ENCODE results near the gene CABS1.

CABS1 gene

GRCh38 chr4:70326052-70326451 lies 8.7 kb upstream of the CABS1 start:
- Histone ChIP-seq H3K9ac (ENCODE audit: low read depth, low read length, poor library complexity, severe bottlenecking) (no peak overlapping the region), H4K20me1 (ENCODE audit: insufficient read depth, low read length, poor library complexity, severe bottlenecking) (no peaks in the 10 kb centered on the region), H3K4me2 (ENCODE audit: low read depth, low read length, poor library complexity, severe bottlenecking) (no peak overlapping the region), H3K9me2 (replicated peaks; ENCODE audit: low read depth, low read length) (no peaks in the 10 kb centered on the region), H3K9me3 (ENCODE audit: insufficient read depth, low read depth, low read length) (no peaks in the 10 kb centered on the region), H3K4me1 (ENCODE audit: insufficient read depth, low read length, poor library complexity, severe bottlenecking) (no peaks in the 10 kb centered on the region), H3K4me3 (ENCODE audit: low read length, poor library complexity, severe bottlenecking) (no peak overlapping the region), H2AFZ (ENCODE audit: low read length) (no peak overlapping the region), H3K36me3 (ENCODE audit: insufficient read depth, low read length) (no peaks in the 10 kb centered on the region), H3F3A (ENCODE audit: low read depth) (no peaks in the 10 kb centered on the region), H3K27me3 (ENCODE audit: insufficient read depth, low read length, poor library complexity, severe bottlenecking) (no peaks in the 10 kb centered on the region), H3K79me2 (ENCODE audit: insufficient read depth, low read length) (no peaks in the 10 kb centered on the region)
- TF ChIP-seq EZH2phosphoT487 (IDR thresholded peaks at IDR 0.05; ENCODE audit: borderline replicate concordance): no peak
- no peak for TF ChIP-seq CTCF (conservative IDR thresholded peaks at IDR 0.05; ENCODE audit: low read length)

- H4K20me1 ChIP-seq (ENCODE audit: insufficient read depth, low read length, poor library complexity, severe bottlenecking): no peaks in the 10 kb centered on the region
- H3K27me3 ChIP-seq (ENCODE audit: insufficient read depth, low read length, poor library complexity, severe bottlenecking): no peaks in the 10 kb centered on the region
- H3K9ac ChIP-seq (ENCODE audit: low read depth, low read length, poor library complexity, severe bottlenecking): no peak overlapping the region
- no peaks in the 10 kb centered on the region for H3K9me3 ChIP-seq (ENCODE audit: insufficient read depth, low read depth, low read length)
- H3K9me2 ChIP-seq (replicated peaks; ENCODE audit: low read depth, low read length): no peaks in the 10 kb centered on the region
- no peaks in the 10 kb centered on the region for H3F3A ChIP-seq (ENCODE audit: low read depth)
- no peak overlapping the region for H3K4me2 ChIP-seq (ENCODE audit: low read depth, low read length, poor library complexity, severe bottlenecking)
- no peak overlapping the region for H2AFZ ChIP-seq (ENCODE audit: low read length)
- TF ChIP-seq CTCF (conservative IDR thresholded peaks at IDR 0.05; ENCODE audit: low read length) (no peak), EZH2phosphoT487 (IDR thresholded peaks at IDR 0.05; ENCODE audit: borderline replicate concordance) (no peak)
- H3K4me1 ChIP-seq (ENCODE audit: insufficient read depth, low read length, poor library complexity, severe bottlenecking): no peaks in the 10 kb centered on the region
- H3K79me2 ChIP-seq (ENCODE audit: insufficient read depth, low read length): no peaks in the 10 kb centered on the region
- no peak overlapping the region for H3K4me3 ChIP-seq (ENCODE audit: low read length, poor library complexity, severe bottlenecking)
- no peaks in the 10 kb centered on the region for H3K36me3 ChIP-seq (ENCODE audit: insufficient read depth, low read length)
Measured at GRCh38 chr4:70336043-70336442, 1.3 kb downstream of the CABS1 start.

GRCh38 chr4:70337886-70338420 lies 3.2 kb downstream of the CABS1 start:
- Histone ChIP-seq H3K4me3 (ENCODE audit: low read length, poor library complexity, severe bottlenecking) (no peak overlapping the region), H2AFZ (ENCODE audit: low read length) (no peak overlapping the region), H3F3A (ENCODE audit: low read depth) (no peaks in the 10 kb centered on the region), H3K36me3 (ENCODE audit: insufficient read depth, low read length) (no peaks in the 10 kb centered on the region), H3K9me3 (ENCODE audit: insufficient read depth, low read depth, low read length) (no peaks in the 10 kb centered on the region), H4K20me1 (ENCODE audit: insufficient read depth, low read length, poor library complexity, severe bottlenecking) (no peaks in the 10 kb centered on the region), H3K9ac (ENCODE audit: low read depth, low read length, poor library complexity, severe bottlenecking) (no peak overlapping the region), H3K9me2 (replicated peaks; ENCODE audit: low read depth, low read length) (no peaks in the 10 kb centered on the region), H3K27me3 (ENCODE audit: insufficient read depth, low read length, poor library complexity, severe bottlenecking) (no peaks in the 10 kb centered on the region), H3K79me2 (ENCODE audit: insufficient read depth, low read length) (no peaks in the 10 kb centered on the region), H3K4me1 (ENCODE audit: insufficient read depth, low read length, poor library complexity, severe bottlenecking) (no peaks in the 10 kb centered on the region), H3K4me2 (ENCODE audit: low read depth, low read length, poor library complexity, severe bottlenecking) (no peak overlapping the region)
- TF ChIP-seq EZH2phosphoT487 (IDR thresholded peaks at IDR 0.05; ENCODE audit: borderline replicate concordance) (no peak), CTCF (conservative IDR thresholded peaks at IDR 0.05; ENCODE audit: low read length) (no peak)
